Measurements from ENCODE around the gene CDH26.

DNA sequence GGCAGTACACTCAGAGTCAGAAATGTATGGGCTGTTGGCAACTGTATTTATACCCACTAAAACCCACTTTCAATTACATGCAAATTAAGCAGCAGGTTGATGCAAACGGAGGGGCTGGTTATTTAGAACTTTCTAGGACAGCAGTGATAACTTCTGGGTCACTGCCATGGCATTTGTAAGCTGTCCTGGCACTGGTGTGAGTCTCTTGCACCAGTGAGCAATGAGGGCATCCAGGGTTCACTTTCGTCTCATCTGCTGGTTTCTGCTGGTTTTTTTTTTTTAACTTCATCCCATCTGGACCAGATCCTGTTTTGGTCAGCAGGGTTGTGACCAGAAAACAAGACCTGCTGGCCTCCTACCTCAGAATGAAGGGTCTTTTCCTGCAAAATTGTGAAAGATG is 49.2 kb downstream of the CDH26 start:
- TF ChIP-seq EZH2 (IDR thresholded peaks at IDR 0.05) (no peak), POLR2AphosphoS5 (IDR thresholded peaks at IDR 0.05; ENCODE audit: borderline replicate concordance, low read depth, low read length) (no peak), FOXP2 (optimal IDR thresholded peaks at IDR 0.05; ENCODE audit: control extremely low read depth, extremely low read length, insufficient read depth) (no peak)
